ENCODE measurements around the gene RPL29. TPM values are rescaled to one million over a fixed set of nuclear protein-coding genes. Genes with fewer than 3 reads are reported as not detected.

RPL29 gene
- total RNA-seq, 1 experiment from 2014 or later: 696 TPM

DNA sequence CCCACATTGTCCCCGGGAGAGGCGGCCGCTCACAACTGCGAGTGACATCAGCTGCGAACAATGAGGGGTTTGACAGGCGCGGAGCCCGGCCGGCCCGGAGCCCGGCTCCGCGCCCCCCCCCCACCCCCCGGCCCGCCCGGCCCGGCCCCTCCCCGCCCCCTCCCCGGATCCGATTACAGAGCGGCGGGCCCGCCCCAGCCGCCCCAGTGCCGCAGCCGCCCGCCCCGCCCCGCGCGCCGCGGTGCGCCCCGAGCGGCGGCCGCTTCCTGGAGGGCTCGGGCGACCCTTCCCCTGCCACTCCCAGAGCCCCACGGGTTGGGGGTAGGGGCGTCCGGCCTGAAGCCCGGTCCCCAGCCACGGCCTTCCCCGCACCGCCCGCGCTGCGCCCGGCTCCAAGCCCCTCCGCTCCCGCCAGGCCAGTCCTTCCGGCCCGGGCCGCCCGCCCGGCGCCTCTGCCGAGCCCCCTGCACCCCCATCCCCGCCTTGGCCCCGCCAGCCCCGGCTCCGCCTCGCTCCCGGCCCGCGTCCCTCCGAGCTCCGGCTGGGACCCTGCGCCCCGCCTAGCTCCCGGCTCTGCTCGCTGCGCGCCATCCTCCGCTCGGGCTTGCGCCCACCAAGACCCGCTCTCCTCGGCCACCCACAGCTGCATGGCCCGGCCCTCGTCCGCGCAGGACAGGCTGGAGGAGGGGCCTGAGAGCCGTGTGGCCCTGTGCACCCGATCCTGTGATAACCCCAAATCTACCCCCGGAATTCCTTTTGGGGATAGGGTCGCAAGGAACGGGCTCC is 28.1 kb downstream of the RPL29 start, which contains the start of gene PCBP4:
PCBP4 (minus strand) TSS at position 71 of the 786 bp plus-strand sequence. CDS start 6,214 bp downstream, outside the sequence.
- no TSS peak for BruUV-seq (replicated peaks)
- Histone ChIP-seq H3K9me3 (ENCODE audit: control insufficient read depth, insufficient read depth, low read depth, low read length) (no peaks in the 10 kb centered on the region), H3K4me3 (ENCODE audit: low read depth in 2 of 2, low read length in 2 of 2) (peak within 1 kb of the TSS; percentile 58 to 71), H3K27ac (ENCODE audit: low read length) (peak within 1 kb of the TSS; percentile 85), H3K27me3 (ENCODE audit: control insufficient read depth, insufficient read depth, low read length) (no peaks in the 10 kb centered on the region), H3K36me3 (ENCODE audit: control insufficient read depth, insufficient read depth, low read length) (no peaks in the 10 kb centered on the region), H3K4me1 (ENCODE audit: control insufficient read depth, insufficient read depth, low read length) (peaks cover 12% of the 10 kb centered on the region)
- ATAC-seq (peak; percentile 77), DNase-seq (ENCODE audit: low read depth, low spot score) (no peak)
- peak; percentile 20; the same call in 1 of the 2 replicates for TF ChIP-seq POLR2AphosphoS5 (IDR thresholded peaks at IDR 0.05; ENCODE audit: low read depth, low read length)
- no peak for TF ChIP-seq TCF7L2 (IDR thresholded peaks at IDR 0.05; ENCODE audit: low read depth, low read length)
- 0 out of 2 replicates have a peak, but pooled peaks have one; percentile 6 for TF ChIP-seq SIN3A (IDR thresholded peaks at IDR 0.05; ENCODE audit: borderline replicate concordance, insufficient read depth, low read depth, low read length)
- TF ChIP-seq, protein P1, sequence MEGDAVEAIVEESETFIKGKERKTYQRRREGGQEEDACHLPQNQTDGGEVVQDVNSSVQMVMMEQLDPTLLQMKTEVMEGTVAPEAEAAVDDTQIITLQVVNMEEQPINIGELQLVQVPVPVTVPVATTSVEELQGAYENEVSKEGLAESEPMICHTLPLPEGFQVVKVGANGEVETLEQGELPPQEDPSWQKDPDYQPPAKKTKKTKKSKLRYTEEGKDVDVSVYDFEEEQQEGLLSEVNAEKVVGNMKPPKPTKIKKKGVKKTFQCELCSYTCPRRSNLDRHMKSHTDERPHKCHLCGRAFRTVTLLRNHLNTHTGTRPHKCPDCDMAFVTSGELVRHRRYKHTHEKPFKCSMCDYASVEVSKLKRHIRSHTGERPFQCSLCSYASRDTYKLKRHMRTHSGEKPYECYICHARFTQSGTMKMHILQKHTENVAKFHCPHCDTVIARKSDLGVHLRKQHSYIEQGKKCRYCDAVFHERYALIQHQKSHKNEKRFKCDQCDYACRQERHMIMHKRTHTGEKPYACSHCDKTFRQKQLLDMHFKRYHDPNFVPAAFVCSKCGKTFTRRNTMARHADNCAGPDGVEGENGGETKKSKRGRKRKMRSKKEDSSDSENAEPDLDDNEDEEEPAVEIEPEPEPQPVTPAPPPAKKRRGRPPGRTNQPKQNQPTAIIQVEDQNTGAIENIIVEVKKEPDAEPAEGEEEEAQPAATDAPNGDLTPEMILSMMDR (IDR thresholded peaks at IDR 0.05): no peak
- intact Hi-C loops (cut with micrococcal nuclease; ENCODE audit: unreplicated experiment) (no loop called here), in situ Hi-C loops (cut with HindIII; ENCODE audit: low pct_unique_long_range_greater_than_20kb, low sequenced_read_pairs) (no loop called here)
- ChIA-PET POLR2A (interaction anchor here (1.2 kb wide), 1 partner anchor 245 kb away, joined by 3 read pairs; no protein-coding TSS in a partner anchor), CTCF (interaction anchor here (0.6 kb wide), 2 partner anchors 17 to 37 kb away, joined by 3 to 8 read pairs; no protein-coding TSS in a partner anchor)

DNA sequence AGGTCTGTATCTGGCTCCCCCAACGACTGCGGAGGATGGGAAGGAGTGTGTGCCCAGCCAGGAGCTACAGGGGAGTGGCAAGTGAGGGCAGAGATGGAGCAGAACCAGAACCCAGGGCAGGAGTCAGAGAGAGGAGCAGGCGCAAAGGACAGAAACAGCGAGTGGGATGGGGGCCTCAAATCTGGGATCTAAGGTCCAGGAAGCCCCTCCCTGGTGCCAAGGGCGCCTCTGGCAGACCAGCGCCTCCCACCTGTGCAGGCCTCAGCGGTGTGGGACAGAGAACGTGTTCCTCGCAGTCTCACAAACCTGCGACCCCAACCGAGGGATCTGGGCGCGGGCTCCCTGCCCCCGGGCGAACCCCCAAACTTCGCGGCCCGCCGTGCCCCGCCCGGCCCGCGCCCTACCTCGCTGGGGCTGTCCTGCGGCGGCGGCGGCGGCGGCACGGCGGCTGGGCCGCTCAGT is 28.7 kb downstream of the RPL29 start:
- H3K36me3 ChIP-seq (ENCODE audit: control insufficient read depth, insufficient read depth, low read length): no peaks in the 10 kb centered on the region
- peaks cover 12% of the 10 kb centered on the region for H3K4me1 ChIP-seq (ENCODE audit: control insufficient read depth, insufficient read depth, low read length)
- in situ Hi-C loops (cut with HindIII; ENCODE audit: low pct_unique_long_range_greater_than_20kb, low sequenced_read_pairs): no loop called here
- ChIA-PET POLR2A (interaction anchor here (1.2 kb wide), 1 partner anchor 245 kb away, joined by 3 read pairs; no protein-coding TSS in a partner anchor), CTCF (no interaction called here)
- peak; percentile 32 for ATAC-seq
- peak overlapping the region; percentile 69 for H3K27ac ChIP-seq (ENCODE audit: low read length)
- DNase-seq (ENCODE audit: low read depth, low spot score): no peak
- BruUV-seq (replicated peaks): no TSS peak
- peak overlapping the region; percentile 58 to 71 for H3K4me3 ChIP-seq (ENCODE audit: low read depth in 2 of 2, low read length in 2 of 2)
- intact Hi-C loops (cut with micrococcal nuclease; ENCODE audit: unreplicated experiment): no loop called here
- TF ChIP-seq SIN3A (IDR thresholded peaks at IDR 0.05; ENCODE audit: borderline replicate concordance, insufficient read depth, low read depth, low read length) (no peak), TCF7L2 (IDR thresholded peaks at IDR 0.05; ENCODE audit: low read depth, low read length) (no peak), POLR2AphosphoS5 (IDR thresholded peaks at IDR 0.05; ENCODE audit: low read depth, low read length) (no peak)
- TF ChIP-seq, protein P2, sequence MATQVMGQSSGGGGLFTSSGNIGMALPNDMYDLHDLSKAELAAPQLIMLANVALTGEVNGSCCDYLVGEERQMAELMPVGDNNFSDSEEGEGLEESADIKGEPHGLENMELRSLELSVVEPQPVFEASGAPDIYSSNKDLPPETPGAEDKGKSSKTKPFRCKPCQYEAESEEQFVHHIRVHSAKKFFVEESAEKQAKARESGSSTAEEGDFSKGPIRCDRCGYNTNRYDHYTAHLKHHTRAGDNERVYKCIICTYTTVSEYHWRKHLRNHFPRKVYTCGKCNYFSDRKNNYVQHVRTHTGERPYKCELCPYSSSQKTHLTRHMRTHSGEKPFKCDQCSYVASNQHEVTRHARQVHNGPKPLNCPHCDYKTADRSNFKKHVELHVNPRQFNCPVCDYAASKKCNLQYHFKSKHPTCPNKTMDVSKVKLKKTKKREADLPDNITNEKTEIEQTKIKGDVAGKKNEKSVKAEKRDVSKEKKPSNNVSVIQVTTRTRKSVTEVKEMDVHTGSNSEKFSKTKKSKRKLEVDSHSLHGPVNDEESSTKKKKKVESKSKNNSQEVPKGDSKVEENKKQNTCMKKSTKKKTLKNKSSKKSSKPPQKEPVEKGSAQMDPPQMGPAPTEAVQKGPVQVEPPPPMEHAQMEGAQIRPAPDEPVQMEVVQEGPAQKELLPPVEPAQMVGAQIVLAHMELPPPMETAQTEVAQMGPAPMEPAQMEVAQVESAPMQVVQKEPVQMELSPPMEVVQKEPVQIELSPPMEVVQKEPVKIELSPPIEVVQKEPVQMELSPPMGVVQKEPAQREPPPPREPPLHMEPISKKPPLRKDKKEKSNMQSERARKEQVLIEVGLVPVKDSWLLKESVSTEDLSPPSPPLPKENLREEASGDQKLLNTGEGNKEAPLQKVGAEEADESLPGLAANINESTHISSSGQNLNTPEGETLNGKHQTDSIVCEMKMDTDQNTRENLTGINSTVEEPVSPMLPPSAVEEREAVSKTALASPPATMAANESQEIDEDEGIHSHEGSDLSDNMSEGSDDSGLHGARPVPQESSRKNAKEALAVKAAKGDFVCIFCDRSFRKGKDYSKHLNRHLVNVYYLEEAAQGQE (IDR thresholded peaks at IDR 0.05; ENCODE audit: insufficient read depth in 1 of 2, low read depth in 2 of 2, low read length in 1 of 2): no peak
- no peaks in the 10 kb centered on the region for H3K9me3 ChIP-seq (ENCODE audit: control insufficient read depth, insufficient read depth, low read depth, low read length)
- no peaks in the 10 kb centered on the region for H3K27me3 ChIP-seq (ENCODE audit: control insufficient read depth, insufficient read depth, low read length)

Measured in Panc1 (cell line).